Activated T-helper 1 cell treated with anti-CD3 and anti-CD28 coated beads, Interleukin-12 subunit alpha, Interleukin-12 subunit beta, Interleukin-2, Interleukin-4 antibody, amounts not matched to agents 30 ng/mL and 10 ng/mL and 1 ng/mL, durations not matched to agents 14 hours and 24 hours and 36 hours (primary cell): Measurements from ENCODE around the gene TM6SF1. TPM values are rescaled to one million over a fixed set of nuclear protein-coding genes. Genes with fewer than 3 reads are reported as not detected.

Experiments used
- DNase-seq: peaks from one replicate; pipeline ENCODE4 v3.0.0; 2021; ENCODE audit warnings: low spot score
- H3K27ac Mint-ChIP-seq: one replicate; pipeline ENCODE4 v1.8.0; 2021; ENCODE audit warnings: mild to moderate bottlenecking, mixed read lengths
- H3K27me3 Mint-ChIP-seq: one replicate; pipeline ENCODE4 v1.8.0; 2022; ENCODE audit warnings: mild to moderate bottlenecking, moderate library complexity, mixed read lengths; ENCODE audit not compliant: insufficient read depth
- H3K36me3 Mint-ChIP-seq: one replicate; pipeline ENCODE4 v1.8.0; 2021; ENCODE audit warnings: low read depth, mixed read lengths
- H3K4me1 Mint-ChIP-seq: one replicate; pipeline ENCODE4 v1.8.0; 2021; ENCODE audit warnings: low read depth, mixed read lengths
- H3K4me3 Mint-ChIP-seq: one replicate; pipeline ENCODE4 v1.8.0; 2021; ENCODE audit warnings: mild to moderate bottlenecking, moderate library complexity, mixed read lengths
- H3K9me3 Mint-ChIP-seq: one replicate; pipeline ENCODE4 v1.8.0; 2021; ENCODE audit warnings: mixed read lengths
- intact Hi-C: fragments of 100-400 bp; cut with micrococcal nuclease; formaldehyde crosslinking; loops from one replicate; pipeline ENCODE4 v1.15.1; 2024
- total RNA-seq: library from RNA; stranded (reverse); gene quantifications from 2 replicates; pipeline ENCODE4 v1.2.3, GENCODE V29; 2022

The TM6SF1 gene
- total RNA-seq, 1 donor from 2014 or later, result 4.5 TPM

DNA sequence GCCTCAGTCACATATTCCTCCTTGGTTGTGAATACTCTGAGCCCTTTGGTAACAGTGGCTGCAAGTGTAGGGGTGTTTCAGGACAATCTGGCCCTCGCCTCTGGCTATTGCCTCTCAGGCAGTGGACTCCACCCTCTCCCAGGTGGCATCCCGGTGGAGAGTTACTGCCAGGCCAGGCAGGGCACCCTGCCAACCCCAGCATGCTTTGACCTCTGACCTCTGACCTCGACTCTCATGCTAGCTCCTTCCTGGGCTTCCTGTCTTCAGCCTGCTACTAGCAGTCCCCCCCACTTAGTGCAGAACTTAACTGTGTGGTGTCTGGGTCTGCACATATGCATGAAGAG lies 5.5 kb downstream of the TM6SF1 start:
- Mint-ChIP-seq H3K4me1 (peaks cover 38% of the 10 kb centered on the region), H3K4me3 (no peak overlapping the region), H3K36me3 (peaks cover 23% of the 10 kb centered on the region), H3K27me3 (no peaks in the 10 kb centered on the region), H3K9me3 (no peaks in the 10 kb centered on the region), H3K27ac (no peak overlapping the region)
- DNase-seq, result no peak
- intact Hi-C loops, result no loop called here

DNA sequence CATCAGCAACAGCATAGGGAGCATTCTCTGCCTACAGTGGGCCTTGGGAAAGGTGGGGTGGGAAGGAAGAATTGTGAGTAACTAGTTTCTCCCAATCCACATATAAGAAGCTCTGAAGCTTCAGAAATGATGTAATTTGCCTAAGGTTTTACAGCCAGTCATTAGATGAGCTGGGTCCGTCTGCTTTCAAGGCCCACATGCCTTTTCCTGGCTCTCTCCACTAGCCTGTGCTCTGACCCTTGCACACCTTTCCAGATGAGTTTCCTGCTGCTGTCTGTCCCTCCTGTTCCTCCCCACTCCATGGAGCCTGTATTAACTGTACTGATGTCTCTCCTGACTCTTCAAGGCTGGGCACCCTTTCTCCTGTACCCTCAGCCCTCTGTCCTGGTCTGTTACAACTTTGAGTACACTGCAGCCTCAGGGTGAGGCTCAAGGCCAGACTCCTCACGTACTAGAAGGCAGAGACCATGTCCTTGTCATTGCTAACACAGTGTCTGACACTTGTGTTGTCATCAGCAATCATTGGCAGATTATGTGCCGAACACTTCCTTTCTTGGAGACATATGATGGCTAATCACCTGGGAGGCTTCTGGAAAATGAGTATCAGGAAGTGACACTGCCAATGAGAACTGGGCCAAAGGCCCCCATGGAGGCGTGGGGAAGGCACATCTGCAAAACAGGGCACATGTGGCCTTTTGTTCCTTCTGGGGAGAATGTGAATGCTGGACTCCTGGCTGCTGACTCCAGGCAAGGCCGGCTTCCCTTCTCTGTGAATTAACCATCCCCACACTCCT lies 6.6 kb downstream of the TM6SF1 start:
- Mint-ChIP-seq H3K4me1 (peaks cover 27% of the 10 kb centered on the region), H3K27ac (no peak overlapping the region), H3K9me3 (no peaks in the 10 kb centered on the region), H3K4me3 (no peak overlapping the region), H3K36me3 (peaks cover 23% of the 10 kb centered on the region), H3K27me3 (no peaks in the 10 kb centered on the region)
- intact Hi-C loops, result no loop called here
- DNase-seq, result no peak

DNA sequence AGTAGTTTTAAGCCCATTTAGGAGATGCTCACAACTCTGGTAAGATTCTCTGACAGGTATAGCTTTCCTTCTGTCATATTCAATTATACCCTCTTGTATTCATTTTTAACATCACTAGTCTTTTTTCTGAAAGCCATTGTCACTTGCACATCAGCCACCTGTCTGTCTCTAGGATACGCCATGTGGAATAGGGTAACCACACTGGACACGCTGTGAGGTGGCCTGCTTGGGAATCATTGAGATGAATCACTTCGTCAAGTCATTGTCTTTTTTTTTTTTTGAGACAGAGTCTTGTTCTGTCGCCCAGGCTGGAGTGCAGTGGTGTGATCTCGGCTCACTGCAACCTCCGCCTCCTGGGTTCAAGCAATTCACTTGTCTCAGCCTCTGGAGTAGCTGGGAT lies 7.4 kb downstream of the TM6SF1 start:
- Mint-ChIP-seq H3K27ac (no peak overlapping the region), H3K36me3 (peaks cover 23% of the 10 kb centered on the region), H3K4me3 (no peak overlapping the region), H3K27me3 (no peaks in the 10 kb centered on the region), H3K9me3 (no peaks in the 10 kb centered on the region), H3K4me1 (peaks cover 19% of the 10 kb centered on the region)
- intact Hi-C loops, result no loop called here
- DNase-seq, result no peak

DNA sequence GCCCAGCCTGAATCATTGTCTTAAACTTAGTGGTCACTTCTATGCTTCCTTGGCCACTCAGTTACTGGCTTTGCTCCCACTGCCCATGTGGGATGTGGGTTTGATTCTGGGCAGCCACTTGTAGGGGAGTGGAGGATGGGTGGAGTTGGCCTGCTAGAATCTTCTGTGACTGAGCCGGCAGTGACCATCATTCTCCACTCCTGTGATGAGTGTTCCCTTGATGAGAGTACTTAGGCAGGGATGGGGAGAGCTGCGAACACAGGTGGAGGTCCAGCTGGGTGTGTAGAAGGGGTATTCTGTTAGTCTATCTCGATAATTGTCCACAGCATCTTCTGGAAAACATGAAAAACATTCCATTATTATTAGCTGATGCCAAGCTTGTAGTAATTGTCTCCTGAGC lies 8.0 kb downstream of the TM6SF1 start:
- Mint-ChIP-seq H3K9me3 (no peaks in the 10 kb centered on the region), H3K4me1 (peaks cover 14% of the 10 kb centered on the region), H3K36me3 (peaks cover 21% of the 10 kb centered on the region), H3K4me3 (no peak overlapping the region), H3K27me3 (no peaks in the 10 kb centered on the region), H3K27ac (no peak overlapping the region)
- DNase-seq, result no peak
- intact Hi-C loops, result no loop called here

DNA sequence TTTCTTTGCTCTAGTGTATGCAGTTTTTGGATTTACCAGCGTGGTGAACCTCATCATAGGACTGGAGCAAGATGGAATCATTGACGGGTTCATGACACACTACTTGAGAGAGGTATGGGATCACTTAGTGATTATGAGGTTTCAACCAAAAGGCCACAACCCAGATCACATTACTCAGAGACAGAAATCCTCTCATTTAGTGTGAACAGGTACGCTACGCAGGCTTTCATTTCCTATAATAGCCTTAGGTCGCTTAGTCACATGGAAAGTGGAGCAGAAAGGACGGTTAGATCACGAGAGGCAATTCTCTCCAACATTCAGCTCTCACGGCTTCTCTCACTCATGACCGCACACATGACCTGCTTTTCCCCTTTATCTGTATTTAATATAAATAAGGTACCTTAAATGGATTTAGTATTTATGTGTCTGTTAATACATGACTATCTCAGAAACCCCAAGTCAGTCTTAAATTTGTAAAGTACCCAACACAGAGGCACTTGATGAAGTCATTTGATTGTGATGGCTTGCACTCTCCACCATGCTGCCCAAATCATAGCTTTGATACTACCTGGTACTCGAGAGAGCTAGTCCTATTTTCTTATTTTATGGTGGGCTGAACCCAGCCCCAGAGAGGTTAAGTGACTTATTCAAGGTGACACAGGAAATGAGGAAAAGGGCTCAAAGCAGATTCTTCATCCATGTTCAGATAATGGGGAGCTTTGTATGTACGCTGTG lies 8.6 kb downstream of the TM6SF1 start:
- no peaks in the 10 kb centered on the region for H3K27me3 Mint-ChIP-seq
- H3K9me3 Mint-ChIP-seq, result no peaks in the 10 kb centered on the region
- H3K4me3 Mint-ChIP-seq, result no peak overlapping the region
- H3K36me3 Mint-ChIP-seq, result peaks cover 19% of the 10 kb centered on the region
- intact Hi-C loops, result no loop called here
- no peak for DNase-seq
- H3K4me1 Mint-ChIP-seq, result peaks cover 11% of the 10 kb centered on the region
- no peak overlapping the region for H3K27ac Mint-ChIP-seq

DNA sequence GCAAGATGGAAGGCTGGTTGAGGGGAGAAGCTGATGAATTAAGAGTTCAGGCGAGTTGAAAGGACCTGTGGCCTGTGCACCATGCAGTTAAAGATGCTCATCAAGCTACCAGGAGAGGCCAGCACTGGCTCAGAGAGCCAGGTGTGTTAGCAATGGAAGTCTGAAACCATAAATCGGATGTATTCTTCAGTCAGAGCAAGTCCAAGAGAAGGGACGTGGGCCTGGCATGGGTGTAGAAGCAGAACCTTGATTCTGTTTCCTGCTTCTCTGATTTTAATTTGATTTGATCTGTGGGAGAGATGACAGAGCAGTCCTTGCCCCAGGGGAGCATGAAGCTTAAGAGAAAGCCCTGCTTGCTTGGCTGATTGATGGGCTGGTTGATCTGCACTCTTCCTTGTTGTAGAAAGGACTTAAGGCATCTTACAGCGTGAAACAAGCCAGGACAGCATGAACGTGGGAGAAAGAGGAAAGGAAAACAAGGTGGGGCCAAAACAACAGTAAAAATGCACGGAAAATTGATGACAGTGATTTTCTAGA lies 10.9 kb downstream of the TM6SF1 start:
- intact Hi-C loops, result no loop called here
- H3K4me3 Mint-ChIP-seq, result no peak overlapping the region
- DNase-seq, result no peak
- peaks cover 20% of the 10 kb centered on the region for H3K36me3 Mint-ChIP-seq
- no peak overlapping the region for H3K27ac Mint-ChIP-seq
- no peaks in the 10 kb centered on the region for H3K9me3 Mint-ChIP-seq
- H3K4me1 Mint-ChIP-seq, result no peaks in the 10 kb centered on the region
- H3K27me3 Mint-ChIP-seq, result no peaks in the 10 kb centered on the region

DNA sequence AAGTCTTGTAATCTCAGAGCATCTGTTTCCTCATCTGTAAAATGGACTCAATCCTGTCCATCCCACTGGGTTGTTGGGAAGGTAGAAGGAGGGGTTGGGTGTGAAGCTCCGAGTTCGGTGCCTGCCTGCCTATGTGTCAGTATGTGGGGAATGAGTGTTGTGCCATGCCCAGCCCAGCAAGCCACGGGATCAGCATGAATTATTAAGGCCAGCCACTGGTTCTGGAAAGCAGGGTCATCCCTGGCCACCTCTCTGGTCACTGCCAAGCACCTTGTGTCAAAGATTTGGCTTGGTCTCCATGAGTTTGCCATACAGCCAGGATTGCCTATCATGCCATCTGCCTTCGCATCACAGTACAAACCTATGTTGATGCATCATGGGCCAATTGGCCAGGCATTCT lies 11.5 kb downstream of the TM6SF1 start:
- no peaks in the 10 kb centered on the region for H3K9me3 Mint-ChIP-seq
- peaks cover 21% of the 10 kb centered on the region for H3K36me3 Mint-ChIP-seq
- no peaks in the 10 kb centered on the region for H3K4me1 Mint-ChIP-seq
- H3K27me3 Mint-ChIP-seq, result no peaks in the 10 kb centered on the region
- DNase-seq, result no peak
- intact Hi-C loops, result no loop called here
- no peak overlapping the region for H3K4me3 Mint-ChIP-seq
- H3K27ac Mint-ChIP-seq, result no peak overlapping the region

DNA sequence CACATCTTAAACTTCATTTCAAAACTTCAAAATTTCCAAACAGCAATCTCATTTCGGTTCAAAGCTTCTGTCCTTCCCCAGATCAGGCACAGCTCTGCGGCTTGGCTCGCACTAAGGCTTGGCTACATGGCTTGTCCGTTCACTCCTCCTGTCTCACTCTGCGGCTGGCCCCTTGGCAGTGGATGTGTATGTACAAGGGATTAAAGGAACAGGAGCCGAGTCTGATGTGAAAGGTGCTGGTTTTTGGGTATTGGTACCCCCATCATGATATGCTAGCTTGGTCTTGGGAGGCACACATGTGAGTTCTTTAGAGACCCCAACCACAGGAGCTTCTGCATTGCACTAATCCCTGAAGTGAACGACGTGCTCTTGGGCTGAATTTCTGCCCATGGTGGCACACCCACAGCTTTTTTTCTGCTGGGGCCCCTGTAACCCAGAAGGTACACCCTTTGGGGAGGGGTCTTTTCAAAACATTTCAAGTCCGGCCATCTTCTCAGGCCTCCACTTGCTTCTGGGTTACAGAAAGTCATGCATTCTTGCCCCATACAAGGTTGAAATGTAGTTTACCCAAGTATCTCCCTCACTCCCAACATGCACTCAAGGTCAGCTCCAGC lies 12.6 kb downstream of the TM6SF1 start:
- intact Hi-C loops, result no loop called here
- Mint-ChIP-seq H3K4me1 (no peaks in the 10 kb centered on the region), H3K9me3 (no peaks in the 10 kb centered on the region), H3K36me3 (peaks cover 23% of the 10 kb centered on the region), H3K4me3 (no peak overlapping the region), H3K27ac (no peak overlapping the region), H3K27me3 (no peaks in the 10 kb centered on the region)
- DNase-seq, result no peak

DNA sequence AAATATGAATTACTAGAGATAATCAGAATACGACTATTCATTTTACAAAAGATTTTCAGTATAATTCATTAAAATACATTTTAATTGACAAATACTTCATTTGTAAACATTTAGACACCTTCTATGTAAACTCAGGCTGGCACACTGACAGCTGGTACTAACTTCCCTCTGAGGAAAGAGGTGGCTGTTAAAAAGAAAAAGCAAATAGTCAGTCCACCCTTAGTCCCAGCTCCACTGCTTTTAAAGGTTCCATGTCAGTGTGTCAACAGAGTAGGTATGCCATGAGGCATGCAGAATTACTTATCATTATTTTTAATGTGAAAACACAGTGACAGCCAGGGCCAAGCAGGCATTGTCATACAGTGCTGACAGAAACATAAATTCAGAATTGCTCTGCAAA lies 16.1 kb downstream of the TM6SF1 start:
- H3K27me3 Mint-ChIP-seq, result no peaks in the 10 kb centered on the region
- H3K4me3 Mint-ChIP-seq, result no peak overlapping the region
- DNase-seq, result no peak
- peaks cover 28% of the 10 kb centered on the region for H3K36me3 Mint-ChIP-seq
- no peak overlapping the region for H3K27ac Mint-ChIP-seq
- intact Hi-C loops, result no loop called here
- peaks cover 8% of the 10 kb centered on the region for H3K4me1 Mint-ChIP-seq
- no peaks in the 10 kb centered on the region for H3K9me3 Mint-ChIP-seq

DNA sequence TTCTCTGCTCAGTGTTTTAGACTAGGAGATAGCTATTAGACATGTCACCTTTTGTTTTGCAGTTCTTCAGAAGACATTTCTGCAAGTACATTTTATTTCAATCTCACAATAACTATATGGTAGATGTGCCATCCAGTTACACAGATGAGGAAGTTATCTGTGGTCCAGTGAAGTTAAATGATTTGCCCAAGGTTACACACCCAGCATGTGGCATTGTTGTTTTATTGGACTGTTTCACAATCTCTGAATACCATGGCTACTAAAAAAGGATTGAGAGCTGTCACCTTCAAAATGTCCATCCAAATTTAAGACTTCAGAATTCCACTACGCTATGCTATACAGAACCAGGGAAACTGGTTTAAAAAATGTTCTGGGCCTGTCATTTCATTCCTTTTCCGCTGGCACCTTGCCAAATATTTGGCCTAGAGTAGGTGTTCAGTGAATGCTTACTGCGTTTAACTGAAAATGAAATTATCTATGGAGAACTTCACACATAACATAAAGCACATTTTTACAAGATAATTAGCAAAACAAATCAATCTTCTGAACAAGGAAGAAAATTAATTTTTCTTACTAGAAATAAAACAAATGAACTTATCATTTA lies 20.2 kb downstream of the TM6SF1 start:
- DNase-seq, result no peak
- Mint-ChIP-seq H3K27me3 (no peaks in the 10 kb centered on the region), H3K4me3 (no peak overlapping the region), H3K36me3 (peaks cover 43% of the 10 kb centered on the region), H3K9me3 (no peaks in the 10 kb centered on the region), H3K4me1 (peaks cover 8% of the 10 kb centered on the region), H3K27ac (no peak overlapping the region)
- intact Hi-C loops, result no loop called here

DNA sequence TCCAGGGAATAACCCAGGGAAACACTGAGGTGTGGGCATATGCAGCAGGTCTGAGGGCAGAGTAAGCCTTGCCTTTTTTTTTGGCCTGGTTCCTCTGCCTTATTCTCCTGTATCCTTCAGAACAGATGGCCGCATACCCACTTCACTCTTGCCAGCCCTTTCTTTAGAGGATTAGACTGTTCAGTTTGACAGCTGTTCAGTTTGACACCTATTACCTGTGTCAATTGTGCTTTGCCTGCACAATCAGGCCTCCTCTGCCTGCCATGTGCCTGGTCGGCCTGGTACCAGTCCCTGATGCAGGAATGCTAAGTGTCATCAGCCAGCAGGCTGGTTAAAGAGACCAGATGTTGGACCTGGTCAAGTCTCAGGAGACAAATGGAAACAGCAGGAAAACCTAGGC lies 22.3 kb downstream of the TM6SF1 start:
- Mint-ChIP-seq H3K4me3 (no peak overlapping the region), H3K4me1 (peaks cover 8% of the 10 kb centered on the region), H3K27me3 (no peaks in the 10 kb centered on the region), H3K36me3 (peaks cover 41% of the 10 kb centered on the region), H3K9me3 (no peaks in the 10 kb centered on the region), H3K27ac (no peak overlapping the region)
- DNase-seq, result no peak
- intact Hi-C loops, result no loop called here

DNA sequence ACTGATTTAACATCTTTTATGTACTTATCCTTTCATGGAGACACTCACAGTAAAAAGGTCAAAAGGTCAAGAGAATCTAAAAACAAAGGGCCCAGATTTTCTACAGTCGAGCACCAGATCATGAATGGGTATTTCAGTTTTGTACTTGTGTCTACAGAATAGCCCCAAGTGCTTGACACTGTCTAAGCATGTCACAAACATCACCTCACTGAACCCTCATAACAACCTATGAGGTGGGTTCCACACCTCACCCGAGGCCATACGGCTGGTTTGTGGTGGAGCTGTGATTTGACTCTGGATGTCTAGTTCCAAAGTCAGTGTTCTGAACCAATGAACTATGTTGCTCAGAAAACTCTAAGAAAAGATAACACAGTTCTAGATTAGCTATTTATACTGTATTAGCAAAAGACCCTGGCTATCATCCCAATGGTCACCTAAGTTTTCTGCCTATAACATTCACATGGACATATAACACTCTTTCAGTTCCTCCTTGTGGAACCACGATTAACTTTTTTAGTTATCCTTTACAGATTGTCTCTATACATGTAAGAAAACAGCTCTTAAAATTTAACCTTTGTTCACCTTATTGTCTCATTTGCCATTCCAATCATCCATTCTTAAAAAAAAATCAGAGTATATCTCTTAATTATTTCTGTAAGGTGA lies 25.5 kb downstream of the TM6SF1 start:
- Mint-ChIP-seq H3K27me3 (no peaks in the 10 kb centered on the region), H3K4me3 (no peak overlapping the region), H3K9me3 (no peaks in the 10 kb centered on the region), H3K4me1 (no peaks in the 10 kb centered on the region), H3K27ac (no peak overlapping the region), H3K36me3 (peaks cover 36% of the 10 kb centered on the region)
- intact Hi-C loops, result no loop called here
- no peak for DNase-seq
